Kasumi-1 (cell line): ENCODE data around the gene GRM1.

Experiments used
- DNase-seq, 2 experiments: peaks; one replicate each; lab custom pipeline; 2025; lab: John Stamatoyannopoulos, UW

GRM1 gene

DNA sequence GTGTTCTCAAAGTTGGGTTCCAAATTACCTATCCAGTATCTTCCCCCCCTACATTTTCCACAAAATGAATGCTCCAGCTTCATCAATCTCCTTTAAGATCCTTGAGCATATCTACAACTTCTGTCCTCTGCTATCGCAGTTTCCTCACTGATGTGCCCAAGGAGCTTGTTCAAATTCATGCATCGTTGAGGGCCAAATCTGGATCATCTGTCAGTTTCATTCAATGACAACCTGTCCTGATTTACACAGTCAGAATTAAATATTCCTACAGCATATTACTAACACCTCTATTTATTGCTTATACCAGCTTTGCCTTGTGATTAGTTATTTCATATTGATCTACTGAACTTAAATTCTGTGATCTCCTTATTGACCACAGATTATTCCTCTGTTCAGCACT, 68.7 kb downstream of the GRM1 start:
- DNase-seq = no peak

DNA sequence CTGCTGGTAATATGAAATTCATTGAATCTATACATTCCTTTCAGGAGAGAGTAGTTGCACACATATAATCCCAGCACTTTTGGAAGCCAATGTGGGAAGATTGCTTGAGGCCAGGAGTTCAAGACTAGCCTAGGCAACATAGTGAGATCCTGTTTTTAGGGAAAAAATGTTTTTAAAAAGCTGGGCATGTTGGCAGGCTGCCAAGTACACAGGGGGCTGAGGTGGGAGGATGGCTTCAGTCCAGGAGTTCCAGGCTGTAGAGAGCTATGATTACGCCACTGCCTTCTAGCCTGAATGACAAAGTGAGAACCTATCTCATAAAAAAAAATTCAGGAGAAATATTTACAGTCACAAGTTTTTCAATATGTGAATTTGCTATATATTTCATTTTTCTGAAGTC, 71.9 kb downstream of the GRM1 start:
- DNase-seq = no peak

DNA sequence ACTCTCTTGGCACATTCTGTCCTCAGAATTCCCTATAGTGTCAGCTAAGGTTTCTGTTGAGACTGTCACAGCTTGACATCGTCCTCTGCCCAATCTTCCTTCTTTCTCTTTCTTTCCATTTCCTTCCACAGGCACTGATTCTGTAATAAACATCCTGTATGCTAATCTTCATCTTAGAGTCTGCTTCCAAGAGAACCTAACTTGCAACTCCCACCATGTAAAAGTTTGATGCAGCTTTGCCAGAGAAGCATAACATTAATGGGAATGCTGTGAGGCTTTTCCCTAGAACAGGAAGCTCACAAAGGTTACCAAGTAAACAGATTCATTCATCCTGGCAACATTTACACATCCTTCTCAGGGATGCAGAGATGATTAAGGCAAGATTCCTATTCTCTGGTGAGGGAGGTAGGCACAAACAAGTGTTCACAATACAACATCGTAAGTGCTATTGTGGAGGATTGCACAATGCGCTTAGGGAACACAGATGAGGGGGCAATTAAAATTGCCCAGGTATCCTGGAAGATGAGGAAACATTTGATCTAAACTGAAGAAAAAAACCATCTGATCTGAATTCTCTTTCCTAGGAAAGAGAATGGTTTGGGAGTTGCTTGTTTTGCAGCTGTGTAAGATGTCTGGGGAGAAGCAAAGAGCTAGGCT, 74.7 kb downstream of the GRM1 start:
- DNase-seq = no peak

DNA sequence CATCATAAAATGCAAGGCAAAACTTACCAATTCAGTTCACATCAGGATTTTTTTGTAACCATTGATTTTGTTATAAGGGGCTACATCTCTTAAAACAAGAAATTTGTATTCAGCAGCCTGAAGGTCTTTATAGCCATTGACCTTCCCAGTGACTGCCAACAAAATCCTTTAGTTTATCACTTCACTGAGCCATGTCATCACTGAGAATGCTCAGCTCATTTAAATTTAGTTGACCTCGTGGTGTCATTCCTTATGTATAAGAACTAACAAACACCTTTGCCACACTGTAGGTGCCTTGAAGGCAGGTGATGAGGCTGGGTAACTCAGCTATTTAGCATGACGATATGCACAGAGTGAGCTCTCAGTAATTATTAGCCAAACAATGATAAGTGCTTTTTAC, 77.7 kb downstream of the GRM1 start:
- DNase-seq = no peak

DNA sequence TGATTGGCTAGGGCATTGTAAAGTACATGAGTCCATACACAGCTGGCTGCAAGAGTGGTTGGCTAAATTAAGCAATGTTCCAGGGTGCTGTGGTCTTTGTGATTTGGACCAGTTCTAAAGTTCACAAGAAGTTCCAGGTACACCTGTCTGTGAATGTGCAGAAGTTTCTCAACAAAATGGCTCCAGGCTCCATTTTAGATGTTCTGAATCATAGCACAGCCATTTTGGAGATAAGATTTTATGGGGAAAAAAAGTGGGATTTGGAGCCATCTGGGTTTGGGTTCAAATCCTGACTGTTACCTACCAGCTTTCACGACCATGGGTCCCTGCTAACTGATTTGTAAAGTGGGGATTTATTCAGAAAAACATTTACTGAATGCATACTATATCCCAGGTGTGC, 82.1 kb downstream of the GRM1 start:
- no peak for DNase-seq

DNA sequence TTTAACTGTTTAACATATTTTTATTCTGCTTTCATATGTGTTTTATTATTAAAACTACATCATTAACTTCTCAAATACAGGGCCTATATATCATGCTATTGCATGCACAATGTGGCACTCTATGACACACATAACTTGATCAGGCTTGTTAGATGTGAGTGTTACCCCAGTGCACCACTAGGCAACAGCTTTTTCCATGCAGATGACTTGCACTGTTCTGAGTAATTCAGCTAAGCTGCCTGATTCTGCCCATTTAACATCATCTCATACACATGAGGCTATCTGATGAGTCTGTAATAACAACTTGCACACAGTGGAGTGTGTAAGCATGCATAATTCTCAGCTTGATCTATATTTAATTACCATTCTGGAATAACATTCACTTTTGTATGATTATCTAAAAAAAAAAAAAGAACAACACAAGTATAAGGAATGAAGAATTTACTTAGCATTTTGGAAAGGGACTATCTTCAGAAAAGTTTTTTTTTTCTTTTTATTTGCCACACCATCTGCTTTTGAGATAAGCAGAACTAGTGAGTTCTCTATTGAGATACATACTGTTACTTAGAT, 83.1 kb downstream of the GRM1 start:
- DNase-seq = no peak

DNA sequence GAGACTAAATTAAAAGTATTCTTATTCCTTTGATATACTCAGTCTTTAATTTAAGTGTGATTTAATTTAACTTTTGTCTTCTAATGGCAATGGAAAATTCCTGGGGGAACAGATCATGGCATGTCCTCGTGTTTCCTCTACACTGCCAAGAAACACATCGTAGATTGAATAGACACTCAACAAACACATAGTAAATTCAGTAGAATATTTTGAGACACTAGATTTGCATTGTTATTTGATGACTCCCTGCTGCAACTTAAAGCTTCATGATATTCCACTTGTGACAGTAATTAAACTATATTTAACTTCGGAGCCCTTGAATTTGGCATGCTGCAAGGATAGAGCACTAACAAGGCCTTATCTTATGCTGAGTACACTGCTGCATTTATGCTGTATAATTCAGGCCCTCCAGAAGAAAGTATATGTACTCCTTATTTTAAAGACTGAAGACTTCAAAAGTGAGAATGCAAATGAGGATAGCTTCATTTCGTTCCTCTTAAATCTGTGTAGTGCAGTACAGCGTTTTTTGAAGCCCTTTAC, 84.3 kb downstream of the GRM1 start:
- DNase-seq = no peak

DNA sequence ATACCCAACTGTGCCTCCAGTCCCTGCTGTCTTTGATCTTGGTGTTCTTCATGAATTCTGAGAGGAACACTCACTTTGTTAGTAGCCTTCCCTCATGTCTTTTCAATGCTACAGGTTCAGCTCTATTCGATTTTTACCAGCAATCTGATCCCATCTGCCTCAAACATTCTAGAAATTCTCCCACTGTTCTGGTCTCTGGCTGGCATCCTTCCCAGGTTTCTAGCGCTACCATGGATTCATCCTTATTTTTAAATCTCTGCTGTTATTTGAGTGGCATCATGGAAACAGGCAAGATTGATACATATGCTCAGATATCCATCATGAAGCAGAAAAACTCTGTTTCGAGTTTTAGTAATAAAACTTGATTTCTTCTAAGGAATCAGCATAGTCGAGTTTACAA, 94.8 kb downstream of the GRM1 start:
- DNase-seq = no peak

DNA sequence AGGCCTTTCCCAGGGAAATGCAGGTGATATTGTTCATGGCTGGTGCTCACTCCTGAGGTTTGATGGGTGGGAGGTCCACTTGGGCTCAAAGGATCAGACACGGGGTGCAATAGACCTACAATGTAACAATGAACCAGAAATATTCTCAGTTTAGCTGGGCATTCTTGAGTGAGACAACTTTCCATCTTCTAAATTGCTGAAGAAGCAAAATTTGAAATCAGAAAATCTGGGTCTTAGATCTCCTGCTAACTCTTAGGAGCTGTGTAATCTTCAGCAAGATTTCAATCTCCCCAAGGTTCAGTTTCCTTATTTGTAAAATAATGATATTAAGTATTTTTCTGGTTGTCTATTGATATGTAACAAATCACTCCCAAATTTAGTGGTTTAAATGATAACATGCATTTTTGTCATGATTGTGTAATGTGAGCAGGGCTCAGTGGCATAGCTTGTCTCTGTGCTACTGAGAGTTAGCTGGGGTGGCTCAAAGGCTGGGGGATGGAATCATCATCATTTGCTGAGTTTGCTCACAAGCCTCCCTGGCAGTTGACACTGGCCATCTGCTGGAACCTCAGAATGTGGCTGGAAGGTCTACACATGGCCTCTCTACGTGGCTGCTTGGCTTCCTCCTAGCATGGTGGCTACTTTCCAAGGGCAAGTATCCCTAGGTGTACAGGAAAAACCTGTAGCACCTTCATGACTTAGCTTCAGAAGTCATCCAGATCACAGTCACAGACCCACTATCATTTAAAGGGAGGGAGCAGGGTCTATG, 98.8 kb downstream of the GRM1 start:
- no peak for DNase-seq

DNA sequence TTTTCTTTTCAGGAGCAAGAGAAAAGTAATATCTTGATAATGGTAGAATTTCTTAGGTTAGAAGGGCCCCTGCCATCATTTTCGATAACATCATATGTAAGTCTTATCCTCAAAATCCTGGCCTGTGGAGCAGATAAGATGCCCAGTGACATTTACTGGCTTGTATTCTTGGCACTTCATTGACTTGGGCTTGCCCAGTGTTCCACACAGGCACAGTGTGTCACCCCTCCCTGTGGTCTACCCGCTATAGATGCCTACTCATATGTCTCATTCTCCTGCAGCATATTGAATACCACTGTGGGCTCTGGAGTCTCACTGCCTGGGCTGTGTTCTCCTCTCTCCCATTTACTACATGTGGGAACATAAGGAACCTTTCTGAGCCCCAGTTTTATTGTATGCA, 105.0 kb downstream of the GRM1 start:
- DNase-seq = no peak

DNA sequence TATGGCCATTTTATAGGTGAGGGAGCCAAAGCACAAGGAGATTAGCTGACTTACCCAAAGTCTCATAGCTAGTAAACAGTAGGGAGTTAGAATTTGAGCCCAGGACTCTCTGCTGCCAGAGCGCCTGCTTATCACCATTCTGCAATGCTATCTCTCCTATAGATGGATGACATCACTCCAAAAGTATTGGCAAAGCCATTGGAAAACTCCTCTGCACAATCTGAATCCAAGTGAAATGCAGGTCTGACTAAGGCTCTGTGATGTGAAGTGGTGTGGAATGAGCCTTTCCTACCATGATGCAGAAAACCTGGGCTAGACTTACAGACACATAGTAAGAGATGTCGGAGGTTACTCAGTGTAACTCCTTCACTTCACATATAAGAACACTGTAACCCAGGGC, 106.3 kb downstream of the GRM1 start:
- DNase-seq = no peak

DNA sequence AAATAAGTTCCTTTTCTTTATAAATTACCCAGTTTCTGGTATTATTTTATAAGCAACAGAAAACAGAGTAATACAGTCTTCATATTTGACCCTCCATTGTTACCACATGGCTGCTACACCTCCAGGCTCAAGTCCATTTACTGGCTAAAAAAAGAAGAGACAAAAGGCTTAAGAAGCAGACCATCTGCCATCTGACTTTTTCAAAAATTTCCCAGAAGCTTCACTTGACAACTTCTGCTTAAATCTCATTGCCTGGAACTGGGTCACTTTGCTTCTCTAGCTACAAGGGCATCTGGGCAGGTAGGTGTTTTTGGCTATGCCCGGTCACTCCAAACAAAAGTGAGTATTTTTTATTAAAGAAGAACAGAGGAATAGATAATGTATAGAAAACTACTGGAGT, 118.0 kb downstream of the GRM1 start:
- DNase-seq = no peak

DNA sequence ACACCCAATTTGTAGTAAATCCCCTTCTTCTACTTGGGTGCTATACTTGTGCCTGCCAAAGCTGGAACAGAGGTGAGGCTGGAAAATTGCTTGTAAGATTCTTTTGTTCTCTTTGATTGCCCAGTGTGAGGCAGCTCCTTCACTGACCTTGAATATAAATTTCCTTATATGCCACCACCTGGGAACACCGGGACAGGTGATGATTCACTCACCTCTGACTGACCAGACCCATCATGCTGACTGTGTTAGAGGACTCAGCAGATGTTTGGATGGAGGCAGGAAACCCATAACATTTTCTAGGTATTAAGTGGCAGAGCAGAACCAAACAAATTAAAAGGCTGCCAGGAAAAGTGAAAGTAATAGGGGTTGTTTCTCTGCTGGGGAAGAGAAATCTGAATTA, 120.9 kb downstream of the GRM1 start:
- DNase-seq = no peak

DNA sequence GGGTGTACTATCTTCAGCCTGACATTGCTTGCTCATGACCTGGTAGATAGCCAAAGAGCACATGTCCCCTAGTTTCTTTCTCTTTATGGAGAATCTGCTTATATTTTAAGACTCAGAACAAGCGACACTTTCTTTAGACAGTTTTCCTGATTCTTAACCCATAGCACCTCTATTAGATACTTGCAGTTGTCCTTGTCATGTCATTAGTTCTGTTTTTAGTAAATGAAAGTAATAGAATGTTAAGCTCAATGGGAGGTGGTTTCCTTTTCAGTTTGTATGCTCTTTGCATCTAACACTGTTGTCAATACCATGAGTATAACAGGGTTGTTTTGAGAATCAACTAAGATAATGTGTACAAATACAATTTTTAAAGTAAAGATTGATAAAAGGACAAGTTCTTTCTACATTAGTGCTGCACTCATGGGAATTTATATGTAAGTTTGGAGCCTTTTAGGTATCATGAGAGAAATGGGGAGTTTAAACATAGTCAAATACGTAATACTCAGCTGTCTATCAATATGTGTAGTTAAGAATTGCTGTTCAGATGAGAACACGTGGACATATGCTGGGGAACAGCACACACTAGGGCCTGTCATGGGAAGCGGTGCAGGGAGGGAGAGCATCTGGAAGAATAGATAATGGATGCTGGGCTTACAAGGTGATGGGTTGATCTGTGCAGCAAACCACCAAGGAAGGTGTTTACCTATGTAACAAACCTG, 124.3 kb downstream of the GRM1 start:
- DNase-seq = no peak

DNA sequence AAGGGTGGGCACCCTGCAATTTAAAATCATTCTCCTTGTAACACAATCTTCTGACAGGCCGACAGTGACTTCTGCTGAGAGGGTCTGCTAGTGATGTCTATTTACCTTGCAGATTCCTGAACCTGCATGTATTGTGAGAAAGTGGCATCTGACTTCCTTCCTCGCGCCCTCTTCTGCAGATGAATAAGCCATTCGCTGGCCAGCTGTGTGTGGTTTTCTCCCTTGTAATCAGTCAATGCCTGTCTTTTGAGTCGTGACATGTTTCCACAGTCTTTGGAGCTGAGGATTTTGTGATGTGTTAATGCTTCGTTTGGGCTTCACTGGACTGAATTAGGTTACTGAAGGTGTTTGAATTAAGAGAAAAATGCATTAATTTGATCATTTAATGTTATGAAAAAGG, 125.3 kb downstream of the GRM1 start:
- DNase-seq = no peak

DNA sequence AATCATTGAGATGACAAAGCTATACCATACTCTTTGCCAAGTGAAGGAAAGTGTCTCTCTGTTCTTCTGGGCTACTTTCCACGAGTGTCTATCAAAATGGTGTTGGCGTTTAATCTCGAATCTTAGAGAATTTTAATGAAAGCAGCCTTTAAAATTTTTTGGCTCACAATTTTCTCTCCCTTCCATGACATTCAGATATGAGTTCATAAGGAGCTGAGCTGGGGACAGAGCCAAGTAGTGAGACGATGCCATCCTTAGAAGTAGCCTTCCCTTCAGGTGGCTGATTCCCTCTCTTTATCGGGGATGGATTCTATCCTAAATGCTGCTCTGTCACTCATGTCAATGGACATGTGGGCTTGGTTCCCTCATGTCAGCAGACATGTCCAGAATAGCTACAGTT, 132.8 kb downstream of the GRM1 start:
- no peak for DNase-seq

DNA sequence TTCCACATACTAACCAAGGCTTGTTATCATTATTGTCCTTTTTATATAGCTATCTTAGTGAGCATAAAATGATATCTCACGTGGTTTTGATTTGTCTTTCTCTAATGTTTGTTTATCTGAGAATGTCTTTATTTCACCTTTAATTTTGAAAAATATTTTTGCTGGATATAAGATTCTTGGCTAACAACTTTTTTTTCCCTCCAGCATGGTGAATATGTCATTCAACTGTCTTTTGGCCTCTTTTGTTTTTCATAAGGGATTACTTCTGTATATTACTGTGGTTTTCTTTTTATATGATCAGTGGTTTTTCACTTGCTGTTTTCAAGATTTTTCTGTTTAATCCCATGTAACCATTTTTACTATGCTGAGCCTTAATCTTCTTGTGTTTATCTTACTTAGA, 141.0 kb downstream of the GRM1 start:
- no peak for DNase-seq

DNA sequence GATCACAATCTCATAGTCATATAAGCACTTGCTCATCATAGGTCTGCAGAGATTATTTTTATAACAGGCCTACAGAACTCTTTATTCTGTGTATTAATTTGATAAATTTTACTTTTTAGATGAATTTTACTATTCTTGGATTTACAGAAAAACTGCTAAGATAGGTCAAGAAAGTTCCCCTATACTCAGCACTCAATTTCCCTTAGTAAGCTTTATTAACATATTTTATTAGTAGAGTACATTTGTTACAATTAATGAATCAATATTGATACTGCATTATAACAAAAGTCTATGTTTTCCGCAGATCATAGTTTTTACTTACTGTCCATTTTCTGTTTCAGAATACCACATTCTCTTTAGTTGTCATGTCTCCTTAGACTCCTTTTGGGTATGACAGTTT, 148.9 kb downstream of the GRM1 start:
- DNase-seq = no peak

DNA sequence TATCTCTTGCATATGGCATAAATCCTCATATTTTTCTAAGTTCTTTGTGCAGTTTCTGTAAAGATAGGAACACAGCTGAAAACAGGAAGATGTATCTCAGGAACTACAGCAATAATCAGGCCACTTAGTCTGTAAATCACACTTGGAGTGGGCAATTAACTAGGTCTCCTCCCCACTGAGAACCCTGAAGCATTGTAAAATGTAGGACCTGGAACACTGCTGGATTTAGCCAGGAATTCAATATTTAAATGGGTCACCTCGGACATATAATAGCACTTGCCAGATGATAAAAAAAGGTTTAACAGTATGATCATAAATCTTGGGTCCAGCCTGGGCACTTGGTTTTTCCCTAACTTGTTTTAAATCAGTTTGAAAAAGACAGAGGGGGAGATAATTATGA, 155.0 kb downstream of the GRM1 start:
- DNase-seq = no peak

DNA sequence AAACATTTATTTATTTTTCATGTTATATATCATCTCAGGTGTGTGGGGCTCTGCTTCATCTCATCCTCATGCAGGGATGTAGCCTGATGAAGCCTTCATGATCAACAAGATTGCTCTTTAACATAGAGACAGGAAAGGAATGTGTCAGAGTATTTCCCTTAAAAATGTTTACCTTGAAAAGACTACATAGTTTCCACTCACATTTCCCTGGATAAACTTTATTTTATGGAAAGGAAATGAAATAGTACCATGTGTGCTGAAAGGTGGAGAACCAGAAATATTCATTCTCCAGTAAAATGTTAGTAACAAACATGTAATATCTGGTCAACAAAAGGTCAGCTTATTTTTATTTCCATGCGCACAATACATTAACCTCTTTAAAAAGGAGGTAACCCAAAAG, 155.8 kb downstream of the GRM1 start:
- DNase-seq = no peak

DNA sequence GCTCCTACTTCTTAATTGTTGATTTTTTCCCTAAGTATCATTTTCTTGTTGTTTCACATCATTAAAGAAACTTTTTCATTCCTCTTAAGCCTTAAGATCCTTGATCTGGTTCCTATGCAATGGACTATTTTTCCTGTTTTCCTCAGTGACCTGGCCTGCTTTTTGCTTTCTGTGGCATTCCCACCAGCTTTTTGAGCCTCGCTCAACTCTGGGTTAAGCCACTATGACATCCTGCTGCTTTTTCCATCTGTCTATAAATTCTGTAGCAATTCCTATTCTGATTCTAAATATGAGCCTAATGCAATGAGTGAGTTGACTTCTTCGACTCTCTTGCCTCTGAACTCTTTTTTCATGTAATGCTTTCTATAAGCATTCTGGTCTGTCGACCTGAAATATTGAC, 160.3 kb downstream of the GRM1 start:
- DNase-seq = no peak

DNA sequence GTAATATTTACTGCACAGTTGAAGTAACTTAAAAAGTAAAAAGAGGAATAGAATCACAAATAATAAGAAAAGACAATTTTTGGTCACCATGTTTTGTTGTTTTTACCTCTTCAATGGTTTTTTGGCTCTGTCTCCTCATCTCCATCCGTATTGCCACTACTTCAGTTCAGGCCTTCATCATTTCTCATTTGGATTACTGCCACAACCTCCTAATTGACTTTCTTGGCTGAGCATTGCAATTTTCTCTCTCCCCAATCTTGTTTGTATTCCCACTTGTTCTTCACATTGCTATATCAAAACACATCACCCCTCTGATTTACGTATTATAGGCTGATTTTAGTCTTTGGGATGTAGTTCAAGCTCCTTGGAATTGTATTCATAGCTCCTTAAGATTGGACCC, 161.7 kb downstream of the GRM1 start:
- no peak for DNase-seq

DNA sequence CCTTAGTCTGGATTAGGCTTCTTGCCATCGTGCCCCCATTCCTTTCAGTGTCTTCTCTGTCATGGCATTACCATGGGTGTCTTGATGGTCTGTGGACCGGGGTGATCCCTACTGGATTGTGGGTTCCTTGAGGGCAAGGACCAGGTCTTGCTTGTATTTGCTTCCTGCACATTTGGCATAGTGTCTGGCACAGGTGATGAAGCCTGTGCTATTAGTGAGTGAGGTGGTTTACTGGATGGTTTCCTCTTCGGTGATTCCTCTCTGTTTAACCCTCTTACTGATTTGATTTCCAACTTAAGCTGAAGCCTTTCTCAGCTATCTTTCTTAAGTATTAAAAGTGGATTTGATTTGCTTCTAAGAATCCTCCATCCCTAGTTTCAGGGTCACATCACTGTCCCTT, 162.3 kb downstream of the GRM1 start:
- no peak for DNase-seq
